NCI-H345 (cell line): ENCODE results near the gene MROH8.

ENCODE experiments used
- DNase-seq: peaks from one replicate; lab custom pipeline; 2025; lab: John Stamatoyannopoulos, UW

MROH8 gene

DNA sequence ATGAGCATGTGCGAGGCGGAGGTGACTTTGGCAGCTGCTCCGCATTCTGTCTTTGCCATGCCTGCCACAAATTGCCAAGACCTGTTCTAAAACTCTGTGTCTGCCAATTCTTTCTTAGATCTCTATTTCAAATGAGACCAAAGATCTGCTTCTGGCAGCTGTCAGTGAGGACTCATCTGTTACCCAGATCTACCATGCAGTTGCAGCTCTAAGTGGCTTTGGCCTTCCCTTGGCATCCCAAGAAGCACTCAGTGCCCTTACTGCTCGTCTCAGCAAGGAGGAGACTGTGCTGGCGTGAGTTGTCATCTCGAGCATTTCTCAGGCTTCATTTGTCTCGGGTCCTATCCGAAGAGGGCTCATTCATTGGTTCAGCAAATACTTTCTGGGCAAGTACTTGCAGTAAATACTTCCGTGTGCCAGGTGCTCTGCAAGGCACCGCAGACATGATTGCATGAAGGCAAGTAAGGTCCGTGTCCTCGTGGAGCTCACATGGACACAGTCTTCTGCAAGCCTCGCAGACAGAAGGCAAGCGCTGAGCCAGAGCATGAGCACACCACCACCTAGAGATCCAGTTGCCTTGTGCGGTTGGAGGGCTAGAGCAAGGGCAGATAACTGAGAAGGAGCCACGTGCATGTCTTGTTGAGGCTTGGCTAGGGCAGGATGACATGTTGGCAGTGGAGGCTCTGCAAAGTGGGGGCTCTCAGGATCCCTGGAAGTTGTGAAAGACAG is 19.7 kb upstream of the MROH8 start:
- DNase-seq, result no peak

DNA sequence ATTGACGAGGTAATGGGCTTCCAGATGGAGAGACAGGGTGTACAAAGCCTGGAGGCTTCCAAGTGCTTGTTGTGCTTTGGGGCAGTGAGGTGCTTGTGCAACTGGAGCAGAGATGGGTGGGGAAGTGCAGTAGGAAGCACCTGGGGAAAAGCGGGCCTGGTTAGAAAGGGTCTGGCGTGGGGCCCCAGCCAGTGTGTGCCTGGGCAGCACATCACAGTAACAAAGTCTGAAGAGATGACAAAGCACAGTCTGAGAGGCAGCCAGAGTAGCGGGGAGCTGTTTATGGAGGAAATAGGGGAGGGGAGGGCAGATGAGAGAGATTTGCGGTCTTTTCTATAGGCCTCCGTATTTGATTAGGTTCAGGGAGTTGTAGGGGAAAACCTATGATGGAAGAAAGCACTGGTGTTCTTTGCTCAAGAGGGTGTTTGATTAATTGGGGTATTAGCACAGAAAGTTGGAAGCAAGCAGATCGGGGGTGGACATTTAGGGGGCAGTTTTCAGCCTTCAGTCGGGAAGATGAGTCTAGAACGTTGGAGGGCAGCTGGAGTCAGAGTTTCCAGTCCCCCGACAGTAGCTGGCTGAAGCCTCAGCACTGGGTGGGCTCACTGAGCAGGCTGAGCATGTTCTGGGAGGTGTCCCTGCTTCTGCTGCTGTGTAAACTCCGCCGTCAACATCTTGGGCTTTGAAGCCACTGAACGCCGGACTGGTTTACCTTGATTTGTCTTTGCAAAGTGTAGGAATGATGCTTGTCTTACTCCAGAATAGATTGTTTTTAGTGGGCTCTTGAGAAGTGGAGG is 15.5 kb upstream of the MROH8 start:
- DNase-seq, result no peak

GRCh38 chr20:37193821-37194220 is 14.5 kb upstream of the MROH8 start:
- no peak for DNase-seq

- DNase-seq, result no peak
Measured at GRCh38 chr20:37193226-37193625, 13.9 kb upstream of the MROH8 start.

GRCh38 chr20:37192137-37192854 is 12.9 kb upstream of the MROH8 start:
- DNase-seq, result peak; percentile 76

GRCh38 chr20:37190354-37191112 is 11.2 kb upstream of the MROH8 start:
- no peak for DNase-seq

GRCh38 chr20:37189416-37190016 is 10.2 kb upstream of the MROH8 start:
- no peak for DNase-seq

DNA sequence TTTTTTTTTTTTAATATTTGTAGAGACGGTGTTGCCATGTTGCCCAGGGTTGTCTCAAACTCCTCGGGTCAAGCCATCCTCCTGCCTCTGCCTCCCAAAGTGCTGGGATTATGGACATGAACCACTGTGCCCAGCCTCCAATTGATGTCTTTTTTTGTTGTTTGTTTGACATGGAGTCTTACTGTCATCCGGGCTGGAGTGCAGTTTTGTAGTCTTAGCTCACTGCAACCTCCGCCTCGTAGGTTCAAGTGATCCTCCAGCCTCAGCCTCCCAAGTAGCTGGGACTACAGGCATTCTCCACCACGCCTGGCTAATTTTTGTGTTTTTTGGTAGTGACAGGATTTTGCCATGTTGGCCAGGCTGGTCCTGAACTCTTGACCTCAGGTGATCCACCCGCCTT is 9.4 kb upstream of the MROH8 start:
- DNase-seq, result no peak

DNA sequence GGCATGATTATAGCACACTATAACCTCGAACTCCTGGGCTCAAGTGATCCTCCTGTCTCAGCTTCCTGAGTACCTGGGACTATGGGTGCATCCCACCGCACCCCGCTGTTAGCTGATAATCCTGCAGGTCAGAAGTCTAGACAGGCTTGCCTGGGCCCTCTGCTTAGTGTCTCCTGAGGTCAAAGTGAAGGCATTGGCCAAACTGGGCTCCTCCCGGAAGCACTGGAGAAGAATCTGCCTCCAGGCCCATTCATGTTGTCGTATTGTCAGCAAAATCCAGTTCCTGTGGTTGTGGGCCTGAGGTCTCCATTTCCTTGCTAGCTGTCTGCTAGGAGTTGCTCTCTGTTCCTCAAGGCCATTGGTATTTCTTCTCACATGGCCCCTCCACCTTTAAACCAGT is 6.3 kb upstream of the MROH8 start:
- no peak for DNase-seq

DNA sequence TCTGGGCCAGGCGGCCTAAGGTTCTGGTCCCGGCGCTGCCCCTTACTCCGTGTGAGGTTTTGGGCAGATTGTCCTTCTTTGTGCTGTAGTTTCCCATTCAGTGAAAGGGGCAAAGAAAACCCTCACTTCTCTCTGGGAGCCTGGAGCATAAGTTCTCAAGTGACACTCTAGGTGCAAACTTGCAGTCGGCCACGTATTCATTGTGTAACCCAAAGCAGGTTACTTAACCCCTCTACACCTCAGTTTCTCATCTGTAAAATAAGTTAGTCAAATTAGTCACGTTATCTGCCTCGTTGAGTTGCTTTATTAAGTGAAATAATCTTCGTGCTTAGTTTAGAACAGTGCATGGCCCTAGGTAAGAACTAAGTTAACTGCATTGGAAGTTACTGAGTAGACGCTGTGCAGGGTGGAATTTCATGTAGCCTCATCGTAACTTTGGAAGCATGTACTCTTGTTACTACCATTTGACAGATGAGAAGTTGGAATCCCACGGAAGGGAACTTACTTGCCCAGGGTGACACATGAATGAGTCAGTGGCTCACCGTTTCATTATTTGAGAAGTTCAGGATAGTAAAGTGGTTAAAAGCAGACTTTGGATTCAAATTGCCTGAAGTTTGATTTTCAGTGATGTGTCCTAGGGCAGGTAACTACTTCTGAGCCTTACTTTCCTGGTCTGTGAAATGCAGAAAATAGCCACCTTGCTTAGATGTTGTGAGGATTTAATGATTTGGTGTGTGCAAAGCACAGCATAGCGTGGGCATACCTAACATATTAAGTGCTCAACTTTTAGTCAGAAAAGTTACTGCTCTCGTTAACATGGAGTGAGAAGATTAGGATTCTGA is 556 bp upstream of the MROH8 start:
- DNase-seq, result no peak

DNA sequence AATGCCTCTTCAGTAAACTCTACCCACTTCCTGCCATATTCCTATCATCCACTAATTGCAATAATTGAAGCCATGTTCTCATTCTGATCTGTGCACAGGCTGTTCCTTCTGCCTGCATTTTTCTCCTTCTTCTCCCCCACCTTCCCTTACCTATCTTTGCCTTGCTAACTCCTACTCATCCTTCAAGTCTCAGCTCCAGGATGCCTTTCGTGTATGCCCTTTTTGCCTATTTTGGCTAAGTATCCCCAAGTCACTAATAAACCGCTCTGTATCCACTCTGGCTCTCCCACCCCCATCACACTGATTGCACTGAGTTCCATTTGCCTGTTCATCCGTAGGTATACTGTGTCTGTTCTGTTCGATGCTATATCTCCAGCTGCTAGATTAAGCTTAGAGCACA is 6.5 kb downstream of the MROH8 start:
- DNase-seq, result no peak

DNA sequence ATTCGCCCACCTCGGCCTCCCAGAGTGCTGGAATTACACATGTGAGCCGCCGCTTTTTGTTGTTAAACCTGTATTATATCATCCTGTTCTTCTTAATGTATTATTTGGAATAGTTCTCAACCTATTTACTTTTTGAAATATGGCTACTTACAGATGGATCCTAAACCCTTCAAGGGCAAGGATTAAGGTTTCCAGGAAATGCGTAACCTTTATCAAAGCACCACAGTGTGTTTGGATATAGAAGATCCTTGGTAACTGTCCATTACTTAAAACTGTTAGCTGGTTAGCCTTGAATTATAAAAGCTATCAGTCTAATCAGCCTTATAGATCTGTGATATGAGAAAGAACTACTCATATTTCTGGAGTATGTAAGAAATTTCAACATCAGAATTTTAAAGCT is 12.5 kb downstream of the MROH8 start:
- no peak for DNase-seq

- no peak for DNase-seq
Measured at GRCh38 chr20:37165031-37165430, 14.3 kb downstream of the MROH8 start.

GRCh38 chr20:37163832-37164554 is 15.4 kb downstream of the MROH8 start:
- DNase-seq, result no peak

GRCh38 chr20:37162646-37163045 is 16.7 kb downstream of the MROH8 start:
- no peak for DNase-seq

GRCh38 chr20:37161830-37162549 is 17.4 kb downstream of the MROH8 start:
- no peak for DNase-seq

DNA sequence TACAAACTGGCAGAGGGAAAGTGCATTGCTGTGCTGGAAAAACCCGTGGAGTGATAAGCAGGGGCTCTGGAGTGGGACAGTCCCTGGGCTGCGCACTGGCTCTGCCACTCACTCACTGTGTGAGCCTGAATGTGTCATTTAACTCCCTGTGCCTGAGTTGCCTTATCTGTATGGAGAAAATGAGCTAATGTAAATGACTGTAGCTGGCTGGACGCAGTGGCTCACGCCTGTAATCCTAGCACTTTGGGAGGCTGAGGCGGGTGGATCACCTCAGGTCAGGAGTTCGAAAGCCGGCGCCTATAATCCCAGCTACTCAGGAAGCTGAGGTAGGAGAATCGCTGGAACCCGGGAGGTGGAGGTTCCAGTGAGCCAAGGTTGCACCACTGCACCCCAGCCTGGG is 18.7 kb downstream of the MROH8 start:
- no peak for DNase-seq

- no peak for DNase-seq
Measured at GRCh38 chr20:37158248-37158647, 21.1 kb downstream of the MROH8 start.

DNA sequence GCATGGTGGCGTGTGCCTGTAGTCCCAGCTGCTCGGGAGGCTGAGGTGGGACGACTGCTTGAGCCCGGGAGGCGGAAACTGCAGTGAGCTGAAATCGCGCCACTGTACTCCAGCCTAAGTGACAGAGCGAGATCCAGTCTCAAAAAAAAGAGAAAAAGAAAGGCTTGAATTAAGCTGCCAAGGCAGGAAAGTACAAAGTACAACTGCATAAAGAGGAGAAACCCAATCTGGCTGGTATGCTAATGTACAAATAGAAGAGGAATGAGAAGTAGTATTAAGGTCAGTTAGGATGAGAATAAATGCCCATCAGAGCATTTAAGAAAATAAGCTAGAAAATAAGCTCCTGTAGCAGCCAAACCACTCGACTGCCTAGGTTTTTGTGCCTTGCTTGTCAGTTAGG is 23.4 kb downstream of the MROH8 start:
- no peak for DNase-seq
